H9 (cell line): ENCODE measurements around the gene DLL3. TPM values are rescaled to one million over a fixed set of nuclear protein-coding genes. Genes with fewer than 3 reads are reported as not detected.

Experiments
- DNase-seq: peaks from one replicate; pipeline ENCODE4 v3.0.0-alpha.2; 2017
- H2AFZ ChIP-seq: one replicate; pipeline ENCODE4 v1.6.1; 2013; ENCODE audit warnings: mild to moderate bottlenecking, low read length, control low read depth, moderate library complexity
- H2AK5ac ChIP-seq: 2 replicates; pipeline ENCODE4 v1.6.1; 2013; ENCODE audit warnings: low read length, control low read depth, mixed read lengths; ENCODE audit not compliant: insufficient read length
- H2BK120ac ChIP-seq: one replicate; pipeline ENCODE4 v1.6.1; 2013; ENCODE audit warnings: low read depth, mild to moderate bottlenecking, low read length, control low read depth, inconsistent platforms; ENCODE audit not compliant: poor library complexity, severe bottlenecking
- H2BK12ac ChIP-seq: 2 replicates; pipeline ENCODE4 v1.6.1; 2013; ENCODE audit warnings: low read length, control low read depth, mixed read lengths, low read depth; ENCODE audit not compliant: insufficient read length
- H2BK15ac ChIP-seq: 2 replicates; pipeline ENCODE4 v1.6.1; 2013; ENCODE audit warnings: low read depth, low read length, control low read depth
- H2BK20ac ChIP-seq: one replicate; pipeline ENCODE4 v1.6.1; 2013; ENCODE audit warnings: low read depth, mild to moderate bottlenecking, low read length, control low read depth, inconsistent platforms; ENCODE audit not compliant: poor library complexity, severe bottlenecking
- H2BK5ac ChIP-seq: 2 replicates; pipeline ENCODE4 v1.6.1; 2013; ENCODE audit warnings: low read length, control low read depth, mixed read lengths; ENCODE audit not compliant: insufficient read length
- H3K14ac ChIP-seq: 2 replicates; pipeline ENCODE4 v1.6.1; 2013; ENCODE audit warnings: low read length, control low read depth; ENCODE audit not compliant: insufficient read depth
- H3K18ac ChIP-seq: 2 replicates; pipeline ENCODE4 v1.6.1; 2013; ENCODE audit warnings: low read depth, mild to moderate bottlenecking, mixed read lengths, low read length, control low read depth; ENCODE audit not compliant: insufficient read length
- H3K23ac ChIP-seq: 2 replicates; pipeline ENCODE4 v1.6.1; 2013; ENCODE audit warnings: low read length, control low read depth, mixed read lengths, low read depth; ENCODE audit not compliant: insufficient read length
- H3K23me2 ChIP-seq: 2 replicates; pipeline ENCODE4 v1.6.1; 2013; ENCODE audit warnings: low read depth, mild to moderate bottlenecking, mixed read lengths, low read length, control low read depth; ENCODE audit not compliant: insufficient read length, poor library complexity, severe bottlenecking
- H3K27ac ChIP-seq: 2 replicates; pipeline ENCODE4 v1.5.1; 2013; ENCODE audit warnings: low read length, control low read depth, mixed read lengths, low read depth; ENCODE audit not compliant: insufficient read length
- H3K27me3 ChIP-seq: 2 replicates; pipeline ENCODE4 v1.6.1; 2013; ENCODE audit warnings: low read length, control low read depth, inconsistent platforms; ENCODE audit not compliant: insufficient read depth
- H3K4ac ChIP-seq: 2 replicates; pipeline ENCODE4 v1.6.1; 2013; ENCODE audit warnings: low read depth, mild to moderate bottlenecking, control low read depth, inconsistent platforms, low read length, moderate library complexity
- H3K4me1 ChIP-seq: 2 replicates; pipeline ENCODE4 v1.6.1; 2013; ENCODE audit warnings: low read length, control low read depth, inconsistent platforms; ENCODE audit not compliant: insufficient read depth
- H3K4me2 ChIP-seq: 2 replicates; pipeline ENCODE4 v1.6.1; 2013; ENCODE audit warnings: low read length, control low read depth, mixed read lengths; ENCODE audit not compliant: insufficient read length, insufficient read depth
- H3K56ac ChIP-seq: 2 replicates; pipeline ENCODE4 v1.6.1; 2013; ENCODE audit warnings: low read depth, mild to moderate bottlenecking, mixed read lengths, low read length, control low read depth; ENCODE audit not compliant: insufficient read length
- H3K79me1 ChIP-seq: 2 replicates; pipeline ENCODE4 v1.6.1; 2013; ENCODE audit warnings: low read depth, mild to moderate bottlenecking, moderate library complexity, low read length, control low read depth, inconsistent platforms; ENCODE audit not compliant: insufficient read depth, poor library complexity, severe bottlenecking
- H3K79me2 ChIP-seq: 2 replicates; pipeline ENCODE4 v1.6.1; 2013; ENCODE audit warnings: low read length, control low read depth, inconsistent platforms; ENCODE audit not compliant: insufficient read depth
- H3K9ac ChIP-seq: 2 replicates; pipeline ENCODE4 v1.6.1; 2013; ENCODE audit warnings: low read length, control low read depth, mixed read lengths; ENCODE audit not compliant: insufficient read length; ENCODE audit errors: extremely low read depth
- H3K9me3 ChIP-seq: one replicate; pipeline ENCODE4 v1.6.1; 2013; ENCODE audit warnings: low read depth, low read length, inconsistent platforms; ENCODE audit not compliant: control insufficient read depth
- H3T11ph ChIP-seq: one replicate; pipeline ENCODE4 v1.6.1; 2013; ENCODE audit warnings: mild to moderate bottlenecking, low read length, control low read depth, inconsistent platforms
- H4K20me1 ChIP-seq: one replicate; pipeline ENCODE4 v1.6.1; 2013; ENCODE audit not compliant: control insufficient read depth, insufficient read length, insufficient read depth
- H4K5ac ChIP-seq: 2 replicates; pipeline ENCODE4 v1.6.1; 2013; ENCODE audit warnings: low read depth, mild to moderate bottlenecking, mixed read lengths, low read length, control low read depth; ENCODE audit not compliant: insufficient read length
- H4K8ac ChIP-seq: replicated peaks from 2 replicates; pipeline ENCODE4 v1.6.1; 2013; ENCODE audit warnings: low read length, control low read depth, mixed read lengths, low read depth; ENCODE audit not compliant: insufficient read length
- H4K91ac ChIP-seq: 2 replicates; pipeline ENCODE4 v1.6.1; 2013; ENCODE audit warnings: low read depth, mild to moderate bottlenecking, moderate library complexity, mixed read lengths, low read length, control low read depth; ENCODE audit not compliant: insufficient read length
- H3K27ac Mint-ChIP-seq, 3 experiments: 2 replicates in 2 of 3; 3 replicates in 1 of 3; pipeline ENCODE4 v1.8.0; 2020 to 2021; ENCODE audit warnings: mixed read lengths in 3 of 3, mild to moderate bottlenecking in 1 of 3, moderate library complexity in 1 of 3
- H3K27me3 Mint-ChIP-seq: 2 replicates; pipeline ENCODE4 v1.8.0; 2021; ENCODE audit warnings: low read depth, mild to moderate bottlenecking, moderate library complexity, mixed read lengths
- H3K36me3 Mint-ChIP-seq, 3 experiments: 2 replicates in 2 of 3; 3 replicates in 1 of 3; pipeline ENCODE4 v1.8.0; 2020 to 2021; ENCODE audit warnings: low read depth in 3 of 3, mixed read lengths in 3 of 3; ENCODE audit not compliant: insufficient read depth in 1 of 3
- H3K4me1 Mint-ChIP-seq, 2 experiments: 2 replicates each; pipeline ENCODE4 v1.8.0; 2020; ENCODE audit warnings: mixed read lengths in 2 of 2
- H3K4me3 Mint-ChIP-seq, 2 experiments: 2 replicates in 1 of 2; 3 replicates in 1 of 2; pipeline ENCODE4 v1.8.0; 2020 to 2021; ENCODE audit warnings: mild to moderate bottlenecking in 2 of 2, mixed read lengths in 2 of 2, moderate library complexity in 1 of 2
- H3K9me3 Mint-ChIP-seq, 2 experiments: 2 replicates in 1 of 2; 3 replicates in 1 of 2; pipeline ENCODE4 v1.8.0; 2020; ENCODE audit warnings: mild to moderate bottlenecking in 2 of 2, mixed read lengths in 2 of 2, moderate library complexity in 1 of 2
- CTCF ChIP-seq: fragments of 200-600 bp; sonication (generic); conservative IDR thresholded peaks from 3 replicates; pipeline ENCODE4 v1.8.0; 2021; ENCODE audit warnings: antibody characterized with exemption, mild to moderate bottlenecking
- WGBS: extraction: QIAGEN DNeasy Blood & Tissue Kit; methylation state at CpG from one replicate; pipeline ENCODE4 v1.1.7; 2013; ENCODE audit warnings: missing lambda C conversion rate, low lambda C conversion rate, mixed read lengths; ENCODE audit not compliant: insufficient read length; ENCODE audit errors: extremely low coverage; 5-methylcytosine and 5-hydroxymethylcytosine counted together
- total RNA-seq: library from RNA; stranded (reverse); gene quantifications from 2 replicates; pipeline ENCODE4 v1.2.1, GENCODE V29; 2021

DLL3 gene
- total RNA-seq, 1 experiment from 2014 or later: 2.5 TPM

GRCh38 chr19:39469567-39469966 is 29.2 kb upstream of the DLL3 start:
- H3K23me2 ChIP-seq: no peaks in the 10 kb centered on the region
- no peaks in the 10 kb centered on the region for H3K4me1 ChIP-seq
- H3K56ac ChIP-seq: no peak overlapping the region
- H3K79me2 ChIP-seq: no peaks in the 10 kb centered on the region
- H3K23ac ChIP-seq: no peak overlapping the region
- no peak overlapping the region for H2AFZ ChIP-seq
- no peak overlapping the region for H2BK5ac ChIP-seq
- no peak overlapping the region for H2AK5ac ChIP-seq
- no peak overlapping the region for H2BK12ac ChIP-seq
- H2BK120ac ChIP-seq: no peak overlapping the region
- H3K9me3 Mint-ChIP-seq: no peaks in the 10 kb centered on the region
- no peak overlapping the region for H3K4me2 ChIP-seq
- H4K20me1 ChIP-seq: peaks cover 3% of the 10 kb centered on the region
- H3K9ac ChIP-seq: no peak overlapping the region
- H4K91ac ChIP-seq: no peak overlapping the region
- no peak overlapping the region for H3K14ac ChIP-seq
- H3K4me1 Mint-ChIP-seq: peaks cover 0 to 3% of the 10 kb centered on the region in 2 experiments; a peak in 1 of 4 replicates
- H2BK15ac ChIP-seq: no peak overlapping the region
- no peak overlapping the region for H3K27ac Mint-ChIP-seq
- DNase-seq: no peak
- H3K4me3 Mint-ChIP-seq: no peak overlapping the region
- no peak overlapping the region for H4K5ac ChIP-seq
- H4K8ac ChIP-seq: no peak overlapping the region
- no peak overlapping the region for H3T11ph ChIP-seq
- no peak overlapping the region for H3K18ac ChIP-seq
- H3K36me3 Mint-ChIP-seq: peaks cover 49 to 85% (median 79%) of the 10 kb centered on the region in 3 experiments
- no CpG with 5 or more reads among the region's 6 CpGs for WGBS
- no peak overlapping the region for H3K27ac ChIP-seq
- H2BK20ac ChIP-seq: no peak overlapping the region
- H3K4ac ChIP-seq: no peak overlapping the region
- H3K79me1 ChIP-seq: no peaks in the 10 kb centered on the region
- no peak for TF ChIP-seq CTCF
- no peaks in the 10 kb centered on the region; the same call in 1 of the 2 replicates for H3K27me3 Mint-ChIP-seq
- no peaks in the 10 kb centered on the region for H3K27me3 ChIP-seq
- no peaks in the 10 kb centered on the region for H3K9me3 ChIP-seq
